GM19463 (cell line): Measurements from ENCODE around the gene FAM184A.
"Not testable (repeated sequence)": the region's sequence is repeated elsewhere in the genome, so short reads cannot be mapped to it uniquely, and the experiment has no call there.

Source experiments
- ATAC-seq: cut with Tn5 transposase; IDR thresholded peaks from one replicate; pipeline ENCODE4 v1.9.1; 2021; ENCODE audit warnings: mild to moderate bottlenecking, moderate library complexity; ENCODE audit not compliant: unreplicated experiment

FAM184A gene

GRCh38 chr6:119102901-119103300 is 24.4 kb upstream of the FAM184A start:
- no peak for ATAC-seq

GRCh38 chr6:119100115-119100514 is 21.7 kb upstream of the FAM184A start:
- no peak for ATAC-seq

GRCh38 chr6:119097815-119098361 is 19.4 kb upstream of the FAM184A start:
- not testable (repeated sequence) for ATAC-seq

GRCh38 chr6:119096721-119097565 is 18.5 kb upstream of the FAM184A start:
- ATAC-seq, result no peak

GRCh38 chr6:119090256-119090655 is 11.8 kb upstream of the FAM184A start:
- no peak for ATAC-seq

GRCh38 chr6:119084784-119085183 is 6.3 kb upstream of the FAM184A start:
- no peak for ATAC-seq

- no peak for ATAC-seq
These were observed 4.5 kb upstream of the FAM184A start for GRCh38 chr6:119083007-119083406.

GRCh38 chr6:119079283-119079809 is 882 bp upstream of the FAM184A start:
- no peak for ATAC-seq

- peak; percentile 32 for ATAC-seq
These were observed 655 bp downstream of the FAM184A start for GRCh38 chr6:119077643-119078375.

GRCh38 chr6:119077391-119077642 is 1.1 kb downstream of the FAM184A start:
- ATAC-seq, result no peak

GRCh38 chr6:119076576-119077390 is 1.7 kb downstream of the FAM184A start:
- ATAC-seq, result no peak

- no peak for ATAC-seq
These were observed 2.3 kb downstream of the FAM184A start for GRCh38 chr6:119076173-119076572.

- ATAC-seq, result no peak
These were observed 3.1 kb downstream of the FAM184A start for GRCh38 chr6:119075200-119075981.

GRCh38 chr6:119073307-119074051 is 5.0 kb downstream of the FAM184A start:
- no peak for ATAC-seq

- no peak for ATAC-seq
These were observed 6.9 kb downstream of the FAM184A start for GRCh38 chr6:119071576-119071975.

GRCh38 chr6:119067091-119067490 is 11.4 kb downstream of the FAM184A start:
- no peak for ATAC-seq

GRCh38 chr6:119066517-119066916 is 11.9 kb downstream of the FAM184A start:
- ATAC-seq, result no peak

- no peak for ATAC-seq
These were observed 12.5 kb downstream of the FAM184A start for GRCh38 chr6:119065955-119066354.

- ATAC-seq, result no peak
These were observed 13.1 kb downstream of the FAM184A start for GRCh38 chr6:119065382-119065781.

GRCh38 chr6:119063491-119063890 is 15.0 kb downstream of the FAM184A start:
- no peak for ATAC-seq
